ENCODE results near the gene EXOC3L1. TPM values are rescaled to one million over a fixed set of nuclear protein-coding genes. Genes with fewer than 3 reads are reported as not detected.

The EXOC3L1 gene
- total RNA-seq, 1 experiment from 2014 or later: 0.61 TPM

GRCh38 chr16:67202426-67202825 is 12.5 kb upstream of the EXOC3L1 start:
- peaks cover 52% of the 10 kb centered on the region for H3K36me3 Mint-ChIP-seq (ENCODE audit: insufficient read depth, unreplicated experiment)
- no TSS peak for BruUV-seq (replicated peaks)
- H3K4me1 Mint-ChIP-seq (ENCODE audit: low read depth, unreplicated experiment): peaks cover 15% of the 10 kb centered on the region
- Histone ChIP-seq H3K27me3 (replicated peaks; ENCODE audit: control insufficient read depth, insufficient read depth, low read length) (no peaks in the 10 kb centered on the region), H3K9me3 (no peaks in the 10 kb centered on the region), H3K4me3 (ENCODE audit: low read depth, low read length) (no peak overlapping the region), H3K4me1 (peaks cover 24% of the 10 kb centered on the region), H3K36me3 (ENCODE audit: control insufficient read depth, insufficient read depth, low read length) (peaks cover 4% of the 10 kb centered on the region; the same call in 1 of the 2 replicates)
- no peak for TF ChIP-seq CTCF (IDR thresholded peaks at IDR 0.05; ENCODE audit: insufficient read depth in 1 of 2, low read depth in 1 of 2, low read length in 1 of 2, severe bottlenecking in 1 of 2, unreplicated experiment in 1 of 2)
- H3K27me3 Mint-ChIP-seq (ENCODE audit: insufficient read depth, unreplicated experiment): no peaks in the 10 kb centered on the region
- no peak for DNase-seq
- H3K9me3 Mint-ChIP-seq (ENCODE audit: unreplicated experiment): no peaks in the 10 kb centered on the region
- ChIA-PET POLR2A (interaction anchor here (1.0 kb wide), 1 partner anchor 44 kb away, joined by 3 read pairs; no protein-coding TSS in a partner anchor), CTCF (interaction anchor here (0.6 kb wide), 1 partner anchor 78 kb away, joined by 3 read pairs; no protein-coding TSS in a partner anchor)
- intact Hi-C loops (cut with micrococcal nuclease; ENCODE audit: unreplicated experiment): no loop called here
- H3K4me3 Mint-ChIP-seq (ENCODE audit: unreplicated experiment): no peak overlapping the region
- no peak overlapping the region for H3K27ac Mint-ChIP-seq (ENCODE audit: unreplicated experiment)

- Mint-ChIP-seq H3K4me3 (ENCODE audit: unreplicated experiment) (no peak overlapping the region), H3K27me3 (ENCODE audit: insufficient read depth, unreplicated experiment) (no peaks in the 10 kb centered on the region), H3K9me3 (ENCODE audit: unreplicated experiment) (no peaks in the 10 kb centered on the region), H3K27ac (ENCODE audit: unreplicated experiment) (no peak overlapping the region), H3K4me1 (ENCODE audit: low read depth, unreplicated experiment) (peaks cover 19% of the 10 kb centered on the region), H3K36me3 (ENCODE audit: insufficient read depth, unreplicated experiment) (peaks cover 51% of the 10 kb centered on the region)
- H3K4me1 ChIP-seq: peaks cover 24% of the 10 kb centered on the region
- CTCF ChIA-PET: no interaction called here
- no peak overlapping the region for H3K4me3 ChIP-seq (ENCODE audit: low read depth, low read length)
- POLR2A ChIA-PET: interaction anchor here (1.0 kb wide), 1 partner anchor 44 kb away, joined by 3 read pairs; no protein-coding TSS in a partner anchor
- intact Hi-C loops (cut with micrococcal nuclease; ENCODE audit: unreplicated experiment): no loop called here
- peaks cover 4% of the 10 kb centered on the region for H3K36me3 ChIP-seq (ENCODE audit: control insufficient read depth, insufficient read depth, low read length)
- no peak for TF ChIP-seq CTCF (IDR thresholded peaks at IDR 0.05; ENCODE audit: insufficient read depth in 1 of 2, low read depth in 1 of 2, low read length in 1 of 2, severe bottlenecking in 1 of 2, unreplicated experiment in 1 of 2)
- BruUV-seq (replicated peaks): TSS peak; percentile 10
- no peaks in the 10 kb centered on the region for H3K27me3 ChIP-seq (replicated peaks; ENCODE audit: control insufficient read depth, insufficient read depth, low read length)
- DNase-seq: no peak
- H3K9me3 ChIP-seq: no peaks in the 10 kb centered on the region
Observed at GRCh38 chr16:67201411-67202345, 11.7 kb upstream of the EXOC3L1 start.

- Mint-ChIP-seq H3K27ac (ENCODE audit: unreplicated experiment) (peak overlapping the region; percentile 50), H3K36me3 (ENCODE audit: insufficient read depth, unreplicated experiment) (peaks cover 53% of the 10 kb centered on the region), H3K27me3 (ENCODE audit: insufficient read depth, unreplicated experiment) (no peaks in the 10 kb centered on the region), H3K4me3 (ENCODE audit: unreplicated experiment) (peak overlapping the region; percentile 84), H3K4me1 (ENCODE audit: low read depth, unreplicated experiment) (peaks cover 23% of the 10 kb centered on the region), H3K9me3 (ENCODE audit: unreplicated experiment) (no peaks in the 10 kb centered on the region)
- intact Hi-C loops (cut with micrococcal nuclease; ENCODE audit: unreplicated experiment): no loop called here
- H3K9me3 ChIP-seq: no peaks in the 10 kb centered on the region
- BruUV-seq (replicated peaks): no TSS peak
- H3K36me3 ChIP-seq (ENCODE audit: control insufficient read depth, insufficient read depth, low read length): peaks cover 7% of the 10 kb centered on the region
- peaks cover 27% of the 10 kb centered on the region for H3K4me1 ChIP-seq
- no peak for DNase-seq
- POLR2A ChIA-PET: interaction anchor here (0.9 kb wide), 1 partner anchor 49 kb away, joined by 3 read pairs; no protein-coding TSS in a partner anchor
- no peak for TF ChIP-seq CTCF (IDR thresholded peaks at IDR 0.05; ENCODE audit: insufficient read depth in 1 of 2, low read depth in 1 of 2, low read length in 1 of 2, severe bottlenecking in 1 of 2, unreplicated experiment in 1 of 2)
- peak overlapping the region; percentile 95 for H3K4me3 ChIP-seq (ENCODE audit: low read depth, low read length)
- CTCF ChIA-PET: interaction anchor here (0.6 kb wide), 3 partner anchors 265 to 1508 kb away, joined by 3 to 5 read pairs (median 3); no protein-coding TSS in a partner anchor
- no peaks in the 10 kb centered on the region for H3K27me3 ChIP-seq (replicated peaks; ENCODE audit: control insufficient read depth, insufficient read depth, low read length)
Observed at GRCh38 chr16:67200491-67200890, 10.6 kb upstream of the EXOC3L1 start.

Measured in Caco-2 (cell line).